GM21528 (cell line): ENCODE results near the gene VENTX.

Experiments
- ATAC-seq: cut with Tn5 transposase; IDR thresholded peaks from one replicate; pipeline ENCODE4 v1.9.1; 2021; ENCODE audit warnings: mild to moderate bottlenecking, moderate library complexity; ENCODE audit not compliant: unreplicated experiment, low FRiP score

VENTX gene, protein sequence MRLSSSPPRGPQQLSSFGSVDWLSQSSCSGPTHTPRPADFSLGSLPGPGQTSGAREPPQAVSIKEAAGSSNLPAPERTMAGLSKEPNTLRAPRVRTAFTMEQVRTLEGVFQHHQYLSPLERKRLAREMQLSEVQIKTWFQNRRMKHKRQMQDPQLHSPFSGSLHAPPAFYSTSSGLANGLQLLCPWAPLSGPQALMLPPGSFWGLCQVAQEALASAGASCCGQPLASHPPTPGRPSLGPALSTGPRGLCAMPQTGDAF

GRCh38 chr10:133237588-133238465, at the start of gene VENTX:
Gene VENTX (plus strand): TSS chr10:133237855. CDS start chr10:133237915, 60 bp downstream.
- no peak for ATAC-seq

- no peak for ATAC-seq
Measured at GRCh38 chr10:133187906-133188681, 49.6 kb upstream of the VENTX start.

DNA sequence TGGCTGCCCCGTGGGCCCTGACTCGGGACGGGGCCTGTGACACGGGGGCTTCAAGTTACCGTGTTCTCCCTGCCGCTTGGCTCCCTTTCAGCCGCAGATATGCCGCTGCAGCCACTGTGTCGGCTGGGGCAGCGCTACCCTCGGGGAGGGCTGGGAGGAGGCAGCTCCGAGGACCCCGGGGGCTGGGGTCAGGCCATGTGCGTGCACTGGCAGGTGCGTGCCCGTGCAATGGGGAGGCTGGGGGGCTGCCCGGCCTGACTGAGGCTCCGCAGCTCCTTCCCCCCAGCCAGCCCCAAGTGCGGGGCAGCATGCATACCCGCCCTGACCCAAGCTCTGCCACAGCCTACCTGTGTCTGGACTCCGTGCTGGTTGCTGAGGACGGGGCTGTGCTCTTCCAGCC, 48.4 kb upstream of the VENTX start:
- no peak for ATAC-seq

DNA sequence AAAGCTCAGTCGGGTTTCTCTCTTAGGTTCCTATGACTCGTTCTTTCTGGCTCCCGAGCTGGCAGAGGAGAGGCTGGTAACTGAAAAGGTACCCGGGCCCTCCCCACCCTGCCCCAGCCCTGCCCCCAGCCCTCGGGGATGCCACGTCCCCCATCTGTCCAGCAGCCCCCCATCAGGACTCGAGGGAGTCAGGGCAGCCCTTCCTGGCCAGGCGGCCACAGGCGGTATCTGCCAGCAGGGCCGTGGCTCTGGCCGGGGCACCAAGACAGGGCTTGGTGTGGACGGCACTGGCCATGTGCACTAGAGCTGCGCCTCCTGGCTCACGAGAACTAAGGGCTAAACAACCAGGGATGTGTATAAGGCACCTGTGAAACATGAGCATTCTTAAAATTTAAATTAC, 47.9 kb upstream of the VENTX start:
- ATAC-seq: no peak

DNA sequence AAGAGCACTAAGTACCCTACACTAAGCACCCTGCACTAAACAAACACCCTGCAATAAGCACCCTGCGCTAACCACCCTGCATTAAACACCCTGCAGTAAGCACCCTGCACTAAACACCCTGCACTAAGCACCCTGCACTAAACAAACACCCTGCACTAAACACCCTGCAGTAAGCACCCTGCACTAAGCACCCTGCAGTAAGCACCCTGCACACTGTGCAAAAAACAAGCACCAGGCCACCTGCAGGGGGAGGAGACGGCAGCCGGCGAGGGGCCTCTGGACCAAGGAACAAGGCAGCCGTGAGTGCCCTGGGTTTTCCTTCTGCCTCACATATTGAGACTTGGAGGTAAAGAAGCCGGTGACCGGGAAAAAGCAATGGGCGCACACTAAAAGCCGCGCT, 47.4 kb upstream of the VENTX start:
- no peak for ATAC-seq

GRCh38 chr10:133191651-133192050, 46.0 kb upstream of the VENTX start:
- no peak for ATAC-seq

GRCh38 chr10:133194151-133194550, 43.5 kb upstream of the VENTX start:
- no peak for ATAC-seq

DNA sequence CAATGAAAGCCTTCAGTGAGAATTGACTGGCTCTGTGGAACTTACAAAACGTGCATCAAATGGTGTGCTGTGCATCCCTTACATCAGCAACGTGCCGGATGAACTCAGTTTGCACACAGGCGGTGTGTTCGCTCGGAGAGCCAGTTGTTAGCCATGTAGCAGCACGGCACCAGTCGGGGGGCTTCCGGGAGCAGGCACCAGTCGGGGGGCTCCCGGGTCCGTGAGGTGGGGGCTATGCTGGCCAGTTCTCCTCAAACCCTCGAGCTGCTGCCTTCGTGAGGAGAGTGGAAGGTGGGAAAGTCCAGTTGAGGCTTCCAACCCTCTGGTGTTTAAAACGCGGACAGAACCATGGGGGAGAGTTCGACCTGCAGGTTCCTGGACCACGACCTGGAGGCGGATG, 42.6 kb upstream of the VENTX start:
- ATAC-seq: no peak

GRCh38 chr10:133195611-133196010, 42.0 kb upstream of the VENTX start:
- ATAC-seq: no peak

DNA sequence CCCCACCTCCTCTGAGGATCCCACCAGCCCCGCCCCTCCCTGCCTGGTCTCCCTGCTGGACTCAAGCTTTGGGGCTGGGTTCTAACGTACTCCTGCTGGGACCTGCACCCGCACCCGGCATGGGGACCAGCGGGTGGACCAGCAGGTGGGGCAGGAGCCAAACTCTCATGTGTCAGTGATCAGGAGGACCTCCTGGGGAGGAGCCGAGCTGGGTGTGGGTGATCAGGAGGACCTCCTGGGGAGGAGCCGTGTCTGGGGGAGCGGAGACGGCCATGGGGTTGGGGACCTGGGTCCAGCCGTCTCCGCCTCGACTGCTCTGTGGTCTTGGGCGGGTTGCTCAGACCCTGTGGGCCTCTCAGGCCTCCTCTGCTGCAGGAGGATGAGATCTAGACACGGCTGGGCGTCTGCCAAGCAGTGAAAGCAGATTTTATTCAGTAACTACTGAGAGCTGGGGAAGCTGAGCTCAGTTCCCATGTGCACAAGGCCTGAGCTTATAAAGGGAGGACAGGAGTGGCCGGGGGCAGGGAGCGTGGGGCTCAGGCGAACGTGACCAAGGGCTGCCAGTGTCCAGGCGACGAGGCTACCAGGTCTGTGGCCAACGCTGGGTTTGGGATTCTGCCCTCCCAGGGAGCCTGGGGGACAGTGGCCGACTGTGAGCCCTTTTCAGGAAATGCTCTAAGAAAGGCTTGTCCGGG, 41.3 kb upstream of the VENTX start:
- ATAC-seq: no peak

- no peak for ATAC-seq
Measured at GRCh38 chr10:133196936-133197758, 40.5 kb upstream of the VENTX start.

GRCh38 chr10:133197786-133198185, 39.9 kb upstream of the VENTX start:
- ATAC-seq: no peak

DNA sequence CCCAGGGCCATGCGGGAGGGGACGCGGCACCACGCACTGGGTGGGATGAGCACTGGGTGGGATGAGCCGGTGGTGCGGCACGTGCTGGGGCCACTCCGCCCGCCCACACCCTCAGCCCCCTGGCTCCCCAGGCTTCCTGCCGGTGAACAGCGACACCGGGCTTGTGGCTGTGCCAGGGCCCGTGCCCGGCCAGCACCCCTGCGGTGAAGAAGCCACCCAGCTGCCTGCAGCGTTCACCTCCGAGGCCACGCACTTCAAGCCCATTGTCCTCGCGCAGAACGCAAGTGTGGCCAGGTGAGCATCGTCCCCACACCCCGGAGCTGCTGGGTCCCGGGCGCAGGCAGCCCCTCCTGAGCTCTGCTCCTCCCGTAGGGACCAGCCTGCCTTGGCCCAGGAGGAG, 39.4 kb upstream of the VENTX start:
- ATAC-seq: no peak

DNA sequence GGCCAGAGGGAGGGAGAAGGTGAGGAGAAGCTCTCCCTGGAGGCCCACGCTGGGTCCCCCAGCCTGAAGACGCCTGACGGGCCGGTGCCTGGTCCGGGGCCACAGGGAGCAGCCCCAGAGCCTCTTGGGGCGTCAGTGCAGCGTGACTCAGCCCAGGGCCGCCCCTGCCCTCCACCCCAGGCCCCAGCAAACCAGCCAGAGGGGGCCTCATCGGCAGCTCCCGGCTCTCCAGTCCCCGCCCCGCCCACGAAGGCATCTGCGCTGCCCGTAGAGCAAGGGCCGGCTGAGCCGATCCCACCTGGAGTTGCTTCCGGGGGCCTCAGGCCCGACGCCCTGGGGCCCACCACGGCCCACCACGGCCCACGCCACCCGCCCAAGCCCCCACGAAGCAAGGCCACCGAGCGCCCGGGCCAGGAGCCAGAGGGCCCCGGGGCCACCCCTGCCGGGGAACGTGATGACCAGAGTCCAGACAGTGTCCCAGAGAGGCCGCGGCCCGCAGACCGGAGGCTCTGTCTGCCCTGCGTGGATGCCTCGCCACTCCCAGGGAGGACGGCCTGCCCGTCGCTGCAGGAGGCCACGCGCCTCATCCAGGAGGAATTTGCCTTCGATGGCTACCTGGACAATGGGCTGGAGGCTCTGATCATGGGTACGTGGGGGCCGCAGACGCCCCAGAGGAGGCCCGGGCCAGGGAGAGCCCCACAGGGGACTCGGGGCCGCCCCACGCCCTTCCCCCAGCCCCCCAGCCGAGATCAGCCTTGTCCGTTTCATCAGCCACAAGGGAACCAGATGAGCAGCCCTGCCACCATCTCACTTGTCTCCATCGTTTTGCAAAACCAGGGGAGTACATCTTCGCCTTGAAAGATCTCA, 38.8 kb upstream of the VENTX start:
- ATAC-seq: no peak

DNA sequence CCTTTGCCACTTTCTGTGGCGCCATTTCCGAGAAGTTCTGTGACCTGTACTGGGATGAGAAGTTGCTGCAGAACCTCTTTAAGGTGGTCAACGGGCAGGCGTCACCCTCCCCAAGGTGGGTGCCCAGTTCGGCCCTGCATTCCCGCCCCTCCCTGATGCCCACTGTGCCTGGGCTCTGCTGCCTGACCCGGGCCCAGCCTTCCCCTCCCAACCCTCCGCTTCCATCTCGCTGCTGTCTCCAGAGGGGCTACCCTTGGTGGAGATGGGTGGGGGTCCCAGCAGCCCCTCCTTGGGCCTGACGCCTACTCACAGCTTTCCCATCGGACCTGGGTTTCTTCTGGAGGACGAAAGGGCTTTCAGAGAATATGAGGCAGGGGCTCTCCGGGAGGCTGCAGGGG, 38.2 kb upstream of the VENTX start:
- ATAC-seq: no peak

- no peak for ATAC-seq
Measured at GRCh38 chr10:133199992-133200611, 37.6 kb upstream of the VENTX start.

- no peak for ATAC-seq
Measured at GRCh38 chr10:133200621-133201031, 37.0 kb upstream of the VENTX start.
